Frontal cortex (tissue), 4 donors: Measurements from ENCODE around the gene DFFA. TPM values are rescaled to one million over a fixed set of nuclear protein-coding genes. Genes with fewer than 3 reads are reported as not detected.
"Not testable (repeated sequence)": the region's sequence is repeated elsewhere in the genome, so short reads cannot be mapped to it uniquely, and the experiment has no call there.

Source experiments
- DNase-seq, 2 donors: peaks; one replicate each; pipeline ENCODE4 v3.0.0; 2012; ENCODE audit warnings: low spot score in 2 of 2
- FAIRE-seq: peaks from 2 replicates; lab custom pipeline; 2012; peaks lifted over from hg19 to GRCh38; lab: Jason Lieb, UNC
- total RNA-seq: library from RNA; depleted of rRNA; stranded (reverse); fragments of >200 nt; gene quantifications from one replicate; pipeline ENCODE4 v1.2.3, GENCODE V29; 2014
- donor health status: control.
- donor health status: control.
- donor health status: control.

The DFFA gene
- total RNA-seq, 1 donor from 2014 or later = 29.8 TPM

- FAIRE-seq (no peak), DNase-seq (no peak)
Measured at GRCh38 chr1:10506677-10507047, 34.3 kb upstream of the DFFA start.

- DNase-seq, FAIRE-seq: not testable (repeated sequence)
Measured at GRCh38 chr1:10506046-10506676, 33.8 kb upstream of the DFFA start.

GRCh38 chr1:10504249-10504648 lies 31.9 kb upstream of the DFFA start:
- DNase-seq (no peak), FAIRE-seq (no peak)

GRCh38 chr1:10502206-10502605 lies 29.9 kb upstream of the DFFA start:
- no peak for DNase-seq
- FAIRE-seq = no peak

GRCh38 chr1:10498231-10498630 lies 25.9 kb upstream of the DFFA start:
- DNase-seq = no peak
- no peak for FAIRE-seq

- FAIRE-seq (no peak), DNase-seq (no peak)
Measured at GRCh38 chr1:10497109-10497508, 24.8 kb upstream of the DFFA start.

GRCh38 chr1:10495952-10496351 lies 23.6 kb upstream of the DFFA start:
- FAIRE-seq = no peak

GRCh38 chr1:10495475-10495817 lies 23.1 kb upstream of the DFFA start:
- FAIRE-seq (no peak), DNase-seq (no peak)

More at GRCh38 chr1:10495952-10496351, 23.6 kb upstream of the DFFA start:
- DNase-seq = no peak

GRCh38 chr1:10494754-10495474 lies 22.6 kb upstream of the DFFA start:
- peak; percentile 60 to 77 for DNase-seq
- FAIRE-seq = no peak

GRCh38 chr1:10494418-10494753 lies 22.1 kb upstream of the DFFA start:
- FAIRE-seq = no peak
- no peak for DNase-seq

GRCh38 chr1:10490286-10490970 lies 18.1 kb upstream of the DFFA start:
- FAIRE-seq (no peak), DNase-seq (no peak)

GRCh38 chr1:10489291-10490055 lies 17.1 kb upstream of the DFFA start:
- FAIRE-seq (no peak), DNase-seq (no peak)

GRCh38 chr1:10484521-10484920 lies 12.2 kb upstream of the DFFA start:
- no peak for FAIRE-seq
- no peak for DNase-seq

GRCh38 chr1:10480614-10481013 lies 8.3 kb upstream of the DFFA start:
- DNase-seq (no peak), FAIRE-seq (no peak)

GRCh38 chr1:10479296-10479695 lies 7.0 kb upstream of the DFFA start:
- DNase-seq (no peak), FAIRE-seq (no peak)

- DNase-seq = no peak
- FAIRE-seq = no peak
Measured at GRCh38 chr1:10475510-10475909, 3.2 kb upstream of the DFFA start.

- no peak for FAIRE-seq
- peak; percentile 71 to 82 for DNase-seq
Measured at GRCh38 chr1:10474613-10475507, 2.5 kb upstream of the DFFA start, which contains the start of gene PEX14. PEX14 (plus strand) TSS chr1:10474950; CDS start chr1:10474967, 17 bp downstream.

GRCh38 chr1:10474309-10474612 lies 1.9 kb upstream of the DFFA start:
- not testable (repeated sequence) for FAIRE-seq, DNase-seq

GRCh38 chr1:10473145-10473765 lies 926 bp upstream of the DFFA start:
- DNase-seq (no peak), FAIRE-seq (no peak)
